Measurements from ENCODE around the gene SLC25A26.
"Not testable (repeated sequence)": the region's sequence is repeated elsewhere in the genome, so short reads cannot be mapped to it uniquely, and the experiment has no call there.

Gene SLC25A26

GRCh38 chr3:66270288-66270687 lies 49.5 kb downstream of the SLC25A26 start:
- DNase-seq (ENCODE audit: low spot score) = no peak

GRCh38 chr3:66270701-66271100 lies 49.9 kb downstream of the SLC25A26 start:
- DNase-seq (ENCODE audit: low spot score) = no peak

- DNase-seq (ENCODE audit: low spot score) = no peak
Observed at GRCh38 chr3:66271231-66271630, 50.4 kb downstream of the SLC25A26 start.

GRCh38 chr3:66272016-66272415 lies 51.2 kb downstream of the SLC25A26 start:
- DNase-seq (ENCODE audit: low spot score) = no peak

- DNase-seq (ENCODE audit: low spot score) = not testable (repeated sequence)
Observed at GRCh38 chr3:66274837-66275236, 54.0 kb downstream of the SLC25A26 start.

- peak; percentile 38 for DNase-seq (ENCODE audit: low spot score)
Observed at GRCh38 chr3:66276705-66277274, 56.0 kb downstream of the SLC25A26 start.

GRCh38 chr3:66279168-66279567 lies 58.4 kb downstream of the SLC25A26 start:
- no peak for DNase-seq (ENCODE audit: low spot score)

- no peak for DNase-seq (ENCODE audit: low spot score)
Observed at GRCh38 chr3:66280304-66280703, 59.5 kb downstream of the SLC25A26 start.

GRCh38 chr3:66291922-66292321 lies 71.1 kb downstream of the SLC25A26 start:
- not testable (repeated sequence) for DNase-seq (ENCODE audit: low spot score)

GRCh38 chr3:66297260-66297873 lies 76.6 kb downstream of the SLC25A26 start:
- DNase-seq (ENCODE audit: low spot score) = no peak

GRCh38 chr3:66297900-66298299 lies 77.1 kb downstream of the SLC25A26 start:
- DNase-seq (ENCODE audit: low spot score) = no peak

GRCh38 chr3:66298591-66298990 lies 77.8 kb downstream of the SLC25A26 start:
- no peak for DNase-seq (ENCODE audit: low spot score)

GRCh38 chr3:66299085-66299484 lies 78.3 kb downstream of the SLC25A26 start:
- DNase-seq (ENCODE audit: low spot score) = not testable (repeated sequence)

GRCh38 chr3:66299891-66300290 lies 79.1 kb downstream of the SLC25A26 start:
- no peak for DNase-seq (ENCODE audit: low spot score)

- DNase-seq (ENCODE audit: low spot score) = no peak
Observed at GRCh38 chr3:66302288-66302687, 81.5 kb downstream of the SLC25A26 start.

GRCh38 chr3:66303491-66303901 lies 82.7 kb downstream of the SLC25A26 start:
- DNase-seq (ENCODE audit: low spot score) = no peak

GRCh38 chr3:66304293-66304692 lies 83.5 kb downstream of the SLC25A26 start:
- no peak for DNase-seq (ENCODE audit: low spot score)

GRCh38 chr3:66306086-66306485 lies 85.3 kb downstream of the SLC25A26 start:
- DNase-seq (ENCODE audit: low spot score) = not testable (repeated sequence)

- not testable (repeated sequence) for DNase-seq (ENCODE audit: low spot score)
Observed at GRCh38 chr3:66306991-66307390, 86.2 kb downstream of the SLC25A26 start.

- DNase-seq (ENCODE audit: low spot score) = no peak
Observed at GRCh38 chr3:66312039-66312438, 91.2 kb downstream of the SLC25A26 start.

- no peak for DNase-seq (ENCODE audit: low spot score)
Observed at GRCh38 chr3:66314455-66314854, 93.7 kb downstream of the SLC25A26 start.

- DNase-seq (ENCODE audit: low spot score) = no peak
Observed at GRCh38 chr3:66317750-66318376, 97.1 kb downstream of the SLC25A26 start.

- DNase-seq (ENCODE audit: low spot score) = no peak
Observed at GRCh38 chr3:66320390-66320789, 99.6 kb downstream of the SLC25A26 start.

- no peak for DNase-seq (ENCODE audit: low spot score)
Observed at GRCh38 chr3:66322436-66322835, 101.6 kb downstream of the SLC25A26 start.

Measured in iPS-NIHi11 (cell line).